ENCODE measurements around the gene MAOB. TPM values are rescaled to one million over a fixed set of nuclear protein-coding genes. Genes with fewer than 3 reads are reported as not detected.

The MAOB gene
- total RNA-seq, 2 donors from 2014 or later, result 15.6 to 33.5 TPM

- Histone ChIP-seq H3K9me3 (no peaks in the 10 kb centered on the region), H3K4me1 (replicated peaks) (no peaks in the 10 kb centered on the region), H3K4me3 (no peak overlapping the region), H3K36me3 (no peaks in the 10 kb centered on the region), H3K27me3 (replicated peaks; ENCODE audit: insufficient read depth) (no peaks in the 10 kb centered on the region), H3K27ac (no peak overlapping the region)
- no peak for DNase-seq (ENCODE audit: low spot score)
- 18% methylated on average over 3 of the region's 3 CpGs for WGBS
- TF ChIP-seq POLR2AphosphoS5 (IDR thresholded peaks at IDR 0.05) (no peak), CTCF (IDR thresholded peaks at IDR 0.05) (peak in 2 of 4 experiments; percentile 59 to 62), POLR2A (IDR thresholded peaks at IDR 0.05) (no peak)
- intact Hi-C loops (cut with DNase I), result loop anchor here (5.0 kb wide), 2 partner anchors 46 to 101 kb away; partner anchors contain the start of gene MAOB
These were observed 45.6 kb downstream of the MAOB start for GRCh38 chrX:43836435-43837184.

GRCh38 chrX:43835559-43835958 lies 46.7 kb downstream of the MAOB start:
- Histone ChIP-seq H3K9me3 (no peaks in the 10 kb centered on the region), H3K36me3 (no peaks in the 10 kb centered on the region), H3K27me3 (replicated peaks; ENCODE audit: insufficient read depth) (no peaks in the 10 kb centered on the region), H3K4me3 (no peak overlapping the region), H3K27ac (no peak overlapping the region), H3K4me1 (replicated peaks) (no peaks in the 10 kb centered on the region)
- WGBS, result 86% methylated on average over 1 of the region's 1 CpG
- DNase-seq (ENCODE audit: low spot score), result no peak
- intact Hi-C loops (cut with DNase I), result loop anchor here (5.0 kb wide), 2 partner anchors 47 to 102 kb away; partner anchors contain the start of gene MAOB
- TF ChIP-seq POLR2AphosphoS5 (IDR thresholded peaks at IDR 0.05) (no peak), CTCF (IDR thresholded peaks at IDR 0.05) (no peak), POLR2A (IDR thresholded peaks at IDR 0.05) (no peak)

- Histone ChIP-seq H3K4me3 (no peak overlapping the region), H3K9me3 (no peaks in the 10 kb centered on the region), H3K4me1 (replicated peaks) (no peaks in the 10 kb centered on the region), H3K27ac (no peak overlapping the region), H3K36me3 (no peaks in the 10 kb centered on the region), H3K27me3 (replicated peaks; ENCODE audit: insufficient read depth) (no peaks in the 10 kb centered on the region)
- intact Hi-C loops (cut with DNase I), result no loop called here
- DNase-seq (ENCODE audit: low spot score), result no peak
- no peak for TF ChIP-seq CTCF (IDR thresholded peaks at IDR 0.05)
- no peak for TF ChIP-seq POLR2A (IDR thresholded peaks at IDR 0.05)
- TF ChIP-seq POLR2AphosphoS5 (IDR thresholded peaks at IDR 0.05), result no peak
These were observed 54.5 kb downstream of the MAOB start for GRCh38 chrX:43827791-43828190.

- 46% methylated on average over 1 of the region's 1 CpG for WGBS
- H3K4me3 ChIP-seq, result no peak overlapping the region
- H3K9me3 ChIP-seq, result no peaks in the 10 kb centered on the region
- no peak for DNase-seq (ENCODE audit: low spot score)
- TF ChIP-seq POLR2AphosphoS5 (IDR thresholded peaks at IDR 0.05), result no peak
- no peak for TF ChIP-seq POLR2A (IDR thresholded peaks at IDR 0.05)
- no peak for TF ChIP-seq CTCF (IDR thresholded peaks at IDR 0.05)
- H3K27ac ChIP-seq, result no peak overlapping the region
- intact Hi-C loops (cut with DNase I), result no loop called here
- no peaks in the 10 kb centered on the region for H3K27me3 ChIP-seq (replicated peaks; ENCODE audit: insufficient read depth)
- no peaks in the 10 kb centered on the region for H3K4me1 ChIP-seq (replicated peaks)
- no peaks in the 10 kb centered on the region for H3K36me3 ChIP-seq
These were observed 60.2 kb downstream of the MAOB start for GRCh38 chrX:43822014-43822413.

- H3K27me3 ChIP-seq (replicated peaks; ENCODE audit: insufficient read depth), result no peaks in the 10 kb centered on the region
- H3K36me3 ChIP-seq, result no peaks in the 10 kb centered on the region
- no peaks in the 10 kb centered on the region for H3K9me3 ChIP-seq
- no peak for DNase-seq (ENCODE audit: low spot score)
- TF ChIP-seq CTCF (IDR thresholded peaks at IDR 0.05) (no peak), POLR2A (IDR thresholded peaks at IDR 0.05) (no peak), POLR2AphosphoS5 (IDR thresholded peaks at IDR 0.05) (no peak)
- H3K4me1 ChIP-seq (replicated peaks), result no peaks in the 10 kb centered on the region
- H3K27ac ChIP-seq, result no peak overlapping the region
- no peak overlapping the region for H3K4me3 ChIP-seq
- intact Hi-C loops (cut with DNase I), result no loop called here
- 87% methylated on average over 3 of the region's 3 CpGs for whole genome bisulfite sequencing
These were observed 64.8 kb downstream of the MAOB start for GRCh38 chrX:43817444-43817843.
